Measurements from ENCODE around the gene IMMP2L.

IMMP2L gene

GRCh38 chr7:111012149-111012548 is 550.1 kb downstream of the IMMP2L start:
- no peak for DNase-seq

DNA sequence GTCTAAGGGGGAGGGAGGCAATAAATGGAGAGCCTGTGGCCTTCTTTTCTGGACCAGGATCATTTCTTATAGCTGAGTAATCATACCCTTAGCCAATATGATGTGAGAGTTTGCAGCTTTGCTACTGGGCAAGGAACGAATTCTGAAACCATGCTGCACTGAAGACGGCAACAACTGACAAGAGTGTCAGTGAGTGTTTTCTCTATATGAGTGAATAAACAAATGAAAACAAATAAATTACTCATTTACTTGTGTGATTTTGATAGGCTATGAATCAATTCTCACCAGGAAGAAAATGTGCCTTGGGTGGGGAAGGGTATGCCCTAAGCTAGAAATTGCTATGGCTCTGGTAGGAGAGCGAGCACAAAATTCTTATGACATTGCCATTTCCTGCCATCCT is 550.8 kb downstream of the IMMP2L start:
- DNase-seq, result no peak

- DNase-seq, result no peak
These were observed 551.5 kb downstream of the IMMP2L start for GRCh38 chr7:111010798-111011197.

DNA sequence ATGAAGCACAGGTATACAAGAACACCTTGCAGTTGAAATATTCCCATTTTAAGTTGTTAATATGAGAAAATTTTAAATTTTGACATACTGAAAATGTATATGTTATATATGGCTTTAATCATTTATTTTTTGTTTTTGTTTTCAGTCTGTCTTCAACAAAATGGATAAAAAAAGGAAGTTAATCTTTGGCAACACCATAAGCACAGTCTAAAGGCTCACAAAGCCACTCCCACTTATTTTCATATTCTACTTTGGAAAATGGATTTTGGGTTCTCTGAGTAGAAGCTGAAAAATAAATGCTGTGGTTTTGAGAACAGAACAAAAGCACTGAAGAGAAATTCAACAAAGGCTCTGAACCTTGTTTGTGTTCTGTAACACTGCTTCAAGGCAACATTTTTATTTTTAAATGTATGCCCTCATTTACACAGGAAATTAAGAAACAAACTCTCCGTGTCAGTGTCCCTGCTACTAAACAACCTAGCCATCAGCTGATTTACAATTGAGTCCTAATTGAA is 552.7 kb downstream of the IMMP2L start:
- DNase-seq, result no peak

GRCh38 chr7:111006691-111007090 is 555.6 kb downstream of the IMMP2L start:
- DNase-seq, result no peak

GRCh38 chr7:111006040-111006439 is 556.3 kb downstream of the IMMP2L start:
- no peak for DNase-seq

GRCh38 chr7:111005445-111005844 is 556.8 kb downstream of the IMMP2L start:
- DNase-seq, result no peak

DNA sequence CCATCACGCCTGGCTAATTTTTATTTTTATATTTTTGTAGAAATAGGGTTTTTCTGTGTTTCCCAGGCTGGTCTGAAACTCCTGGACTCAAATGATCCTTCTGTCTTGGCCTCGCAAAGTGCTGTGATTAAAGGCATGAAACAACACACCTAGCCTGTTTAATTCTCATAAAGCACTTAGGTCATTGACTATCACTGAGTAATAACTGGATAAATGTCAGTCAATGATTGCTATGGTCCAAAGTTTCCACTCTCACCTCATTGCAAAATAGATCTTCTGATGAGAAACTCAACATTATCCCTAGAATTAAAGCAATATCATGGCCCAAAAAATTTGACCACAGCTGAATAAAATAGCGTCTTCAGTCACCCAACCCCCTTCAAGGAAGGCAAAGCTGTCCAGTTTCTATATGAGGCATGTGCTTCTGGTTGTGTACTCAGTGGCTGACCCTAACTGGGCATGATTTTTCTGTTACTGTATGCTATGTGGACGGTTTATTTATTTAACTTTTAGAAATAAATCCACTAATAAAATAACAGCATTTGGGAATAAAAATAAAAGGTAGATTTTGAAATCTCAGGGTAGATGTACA is 557.9 kb downstream of the IMMP2L start:
- DNase-seq, result no peak

GRCh38 chr7:111003883-111004282 is 558.4 kb downstream of the IMMP2L start:
- DNase-seq, result no peak

GRCh38 chr7:110994028-110994967 is 568.0 kb downstream of the IMMP2L start:
- no peak for DNase-seq

- no peak for DNase-seq
These were observed 573.3 kb downstream of the IMMP2L start for GRCh38 chr7:110988890-110989501.

GRCh38 chr7:110988348-110988747 is 573.9 kb downstream of the IMMP2L start:
- DNase-seq, result no peak

GRCh38 chr7:110987127-110987693 is 575.1 kb downstream of the IMMP2L start:
- no peak for DNase-seq

GRCh38 chr7:110983822-110984456 is 578.4 kb downstream of the IMMP2L start:
- DNase-seq, result no peak

GRCh38 chr7:110977127-110977737 is 585.1 kb downstream of the IMMP2L start:
- DNase-seq, result no peak

- no peak for DNase-seq
These were observed 586.8 kb downstream of the IMMP2L start for GRCh38 chr7:110975486-110975885.

GRCh38 chr7:110974441-110974840 is 587.9 kb downstream of the IMMP2L start:
- DNase-seq, result no peak

GRCh38 chr7:110973196-110973990 is 588.9 kb downstream of the IMMP2L start:
- no peak for DNase-seq

- no peak for DNase-seq
These were observed 597.5 kb downstream of the IMMP2L start for GRCh38 chr7:110964775-110965174.

DNA sequence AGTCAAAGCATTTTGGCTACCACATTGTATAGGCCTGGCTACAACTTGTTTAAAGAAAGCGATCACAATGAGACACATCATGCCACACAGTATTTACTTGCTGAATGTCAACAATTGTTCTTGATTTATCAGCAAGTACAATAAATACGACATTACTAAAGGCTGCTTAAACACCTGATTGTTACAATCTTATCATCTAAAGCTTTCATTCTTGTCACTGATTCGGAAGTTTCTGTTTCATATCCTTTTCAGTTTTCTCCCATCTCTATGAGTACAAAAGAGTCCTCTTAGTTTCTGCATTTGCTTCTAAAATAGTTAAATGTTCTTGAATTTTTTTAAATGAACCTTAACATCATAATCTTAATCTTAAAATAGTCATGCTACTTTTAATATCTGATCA is 599.5 kb downstream of the IMMP2L start:
- no peak for DNase-seq

DNA sequence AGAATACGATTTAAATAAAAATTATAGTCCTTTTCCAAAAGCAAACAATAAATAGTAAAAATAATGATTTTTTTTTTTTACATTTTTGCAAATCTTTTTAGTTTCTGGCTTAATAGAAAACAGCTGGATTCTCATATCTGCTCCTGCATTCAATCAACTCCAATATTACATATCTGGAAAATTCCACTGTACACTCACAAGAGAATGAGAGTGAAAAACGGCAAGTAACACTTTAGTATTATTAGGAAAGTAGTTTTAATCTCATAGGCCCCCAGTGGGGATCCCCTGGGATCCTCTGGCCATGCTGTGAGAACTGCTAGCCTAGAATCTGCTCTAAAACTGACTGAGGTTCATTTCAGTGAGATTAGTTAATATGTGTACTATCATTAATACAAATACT is 599.9 kb downstream of the IMMP2L start:
- no peak for DNase-seq

DNA sequence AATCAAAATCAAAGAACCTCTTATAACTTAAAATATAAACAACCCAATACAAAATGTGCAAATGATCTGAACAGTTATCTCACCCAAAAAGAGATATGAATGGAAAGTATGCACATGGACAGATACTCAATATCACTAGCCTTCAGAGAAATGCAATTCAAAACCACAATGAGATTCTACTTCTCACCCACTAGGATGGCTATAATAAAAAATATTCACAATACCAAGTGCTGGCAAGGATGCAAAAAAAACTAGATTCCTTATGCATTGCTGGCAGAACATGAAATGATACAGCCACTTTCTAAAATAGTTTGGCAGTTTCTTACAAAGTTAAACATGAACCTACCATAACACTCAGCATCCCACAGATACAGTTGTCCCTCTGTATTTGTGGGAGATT is 601.5 kb downstream of the IMMP2L start:
- DNase-seq, result no peak
